Keratinocyte (primary cell): Measurements from ENCODE around the gene SLC35G1. TPM values are rescaled to one million over a fixed set of nuclear protein-coding genes. Genes with fewer than 3 reads are reported as not detected.

Experiments
- DNase-seq: peaks from one replicate; pipeline ENCODE4 v3.0.0-alpha.2; 2011; ENCODE audit warnings: low read depth, missing footprints, low spot score
- FAIRE-seq: peaks from 2 replicates; lab custom pipeline; 2011; peaks lifted over from hg19 to GRCh38; lab: Jason Lieb, UNC
- H2AFZ ChIP-seq: 2 replicates; pipeline ENCODE4 v1.6.0; 2012; ENCODE audit warnings: low read length, control low read depth, inconsistent platforms; ENCODE audit not compliant: control insufficient read depth
- H3K27ac ChIP-seq: 2 replicates; pipeline ENCODE4 v1.5.1; 2011; ENCODE audit warnings: low read length; ENCODE audit not compliant: control insufficient read depth, insufficient read depth
- H3K27me3 ChIP-seq: 3 replicates; pipeline ENCODE4 v1.6.0; 2011; ENCODE audit warnings: low read length; ENCODE audit not compliant: control insufficient read depth, insufficient read depth; ENCODE audit errors: extremely low read depth
- H3K36me3 ChIP-seq, 2 experiments: 2 replicates in 1 of 2; 3 replicates in 1 of 2; pipeline ENCODE4 v1.5.1; 2011; ENCODE audit warnings: low read length in 2 of 2, mild to moderate bottlenecking in 1 of 2; ENCODE audit not compliant: control insufficient read depth in 2 of 2, insufficient read depth in 2 of 2; ENCODE audit errors: extremely low read depth in 1 of 2
- H3K4me1 ChIP-seq: 3 replicates; pipeline ENCODE4 v1.5.1; 2011; ENCODE audit warnings: low read length; ENCODE audit not compliant: control insufficient read depth, insufficient read depth; ENCODE audit errors: extremely low read depth
- H3K4me2 ChIP-seq: 3 replicates; pipeline ENCODE4 v1.6.0; 2011; ENCODE audit warnings: low read depth, low read length; ENCODE audit not compliant: control insufficient read depth, insufficient read depth; ENCODE audit errors: extremely low read depth
- H3K4me3 ChIP-seq, 3 experiments: fragments of 200-600 bp in 1 of 3; sonication (generic) in 1 of 3; 2 replicates in 2 of 3; 3 replicates in 1 of 3; pipeline ENCODE4 v1.5.1; 2011 to 2016; ENCODE audit warnings: low read length in 3 of 3, mild to moderate bottlenecking in 3 of 3, control low read depth in 2 of 3, inconsistent platforms in 1 of 3, low read depth in 1 of 3, mixed read lengths in 1 of 3, mixed run types in 1 of 3, moderate library complexity in 1 of 3; ENCODE audit not compliant: control insufficient read depth in 2 of 3, insufficient read depth in 2 of 3; ENCODE audit errors: extremely low read depth in 1 of 3
- H3K79me2 ChIP-seq: 2 replicates; pipeline ENCODE4 v1.6.0; 2012; ENCODE audit warnings: low read length; ENCODE audit not compliant: control insufficient read depth, insufficient read depth
- H3K9ac ChIP-seq: 3 replicates; pipeline ENCODE4 v1.6.0; 2011; ENCODE audit warnings: low read length; ENCODE audit not compliant: control insufficient read depth, insufficient read depth; ENCODE audit errors: extremely low read depth
- H3K9me1 ChIP-seq: 3 replicates; pipeline ENCODE4 v1.6.0; 2011; ENCODE audit warnings: low read length; ENCODE audit not compliant: control insufficient read depth, insufficient read depth; ENCODE audit errors: extremely low read depth
- H3K9me3 ChIP-seq: 2 replicates; pipeline ENCODE4 v1.5.1; 2012; ENCODE audit warnings: low read depth, low read length; ENCODE audit not compliant: control insufficient read depth
- H4K20me1 ChIP-seq: 3 replicates; pipeline ENCODE4 v1.6.0; 2011; ENCODE audit warnings: low read length; ENCODE audit not compliant: control insufficient read depth, insufficient read depth; ENCODE audit errors: extremely low read depth
- CTCF ChIP-seq, 3 experiments: IDR thresholded peaks in 1 of 3; conservative IDR thresholded peaks in 1 of 3; optimal IDR thresholded peaks in 1 of 3; 2 replicates in 2 of 3; 3 replicates in 1 of 3; pipeline versions ENCODE3 to v1.5.1; 2011; ENCODE audit warnings: low read length in 3 of 3, mild to moderate bottlenecking in 3 of 3, moderate library complexity in 2 of 3, control low read depth in 1 of 3, inconsistent platforms in 1 of 3; ENCODE audit not compliant: insufficient read depth in 2 of 3; ENCODE audit errors: extremely low read depth in 1 of 3
- EZH2 ChIP-seq: IDR thresholded peaks from one replicate; pipeline ENCODE4 v1.6.1; 2012; ENCODE audit warnings: inconsistent platforms, mild to moderate bottlenecking, low read length, moderate library complexity
- dilution Hi-C: fragments of 300-500 bp; cut with MboI; formaldehyde crosslinking; loops from one replicate; pipeline ENCODE4 v1.7.0; 2020; ENCODE audit warnings: low sequenced_read_pairs; ENCODE audit not compliant: extremely low pct_ligation_motif_present
- polyA plus RNA-seq, 5 experiments: library from polyadenylated mRNA; depleted of rRNA in 3 of 5; stranded (reverse) in 3 of 5; stranded (forward) in 1 of 5; unstranded in 1 of 5; fragments of >200 nt; gene quantifications; 1 replicate in 1 of 5; 2 replicates in 3 of 5; 3 replicates in 1 of 5; pipeline versions ENCODE4 v1.2.1 to v1.2.3, GENCODE V29; 2011 to 2012; ENCODE audit warnings: missing spikeins in 2 of 5, low read depth in 1 of 5, low replicate concordance in 1 of 5

SLC35G1 gene
- polyA plus RNA-seq, 1 donor (not counting 4 experiments of a cell fraction or from before 2014, with no cell fraction given) = 5.9 TPM

- H3K36me3 ChIP-seq = no peaks in the 10 kb centered on the region
- TF ChIP-seq CTCF (optimal IDR thresholded peaks at IDR 0.05 in 1 of 3, IDR thresholded peaks at IDR 0.05 in 1 of 3, conservative IDR thresholded peaks at IDR 0.05 in 1 of 3; ENCODE audit: extremely low read depth in 1 of 3, insufficient read depth in 2 of 3, low read length in 3 of 3) = peak; percentile 19 to 44 (median 28)
- TF ChIP-seq EZH2 = no peak
- no peak overlapping the region for H3K4me3 ChIP-seq
- dilution Hi-C loops = loop anchor here (25.0 kb wide), 1 partner anchor 391 kb away; no protein-coding TSS in a partner anchor
- no peak overlapping the region for H3K9ac ChIP-seq
- no peaks in the 10 kb centered on the region for H3K4me1 ChIP-seq
- no peak overlapping the region for H3K4me2 ChIP-seq
- no peak overlapping the region for H3K27ac ChIP-seq
- H3K79me2 ChIP-seq = no peaks in the 10 kb centered on the region
- no peak overlapping the region for H2AFZ ChIP-seq
- DNase-seq = no peak
- no peaks in the 10 kb centered on the region for H3K9me3 ChIP-seq
- no peaks in the 10 kb centered on the region for H3K27me3 ChIP-seq
- no peaks in the 10 kb centered on the region for H4K20me1 ChIP-seq
- no peaks in the 10 kb centered on the region for H3K9me1 ChIP-seq
- no peak for FAIRE-seq
These were observed 27.6 kb downstream of the SLC35G1 start for GRCh38 chr10:93921338-93921737.

GRCh38 chr10:93926613-93927012 lies 32.8 kb downstream of the SLC35G1 start:
- H3K27me3 ChIP-seq = no peaks in the 10 kb centered on the region
- FAIRE-seq (no peak), DNase-seq (no peak)
- no peaks in the 10 kb centered on the region for H3K4me1 ChIP-seq
- H3K79me2 ChIP-seq = no peaks in the 10 kb centered on the region
- no peaks in the 10 kb centered on the region for H3K9me1 ChIP-seq
- no peaks in the 10 kb centered on the region for H4K20me1 ChIP-seq
- dilution Hi-C loops = no loop called here
- no peak overlapping the region for H3K4me3 ChIP-seq
- H3K9ac ChIP-seq = no peak overlapping the region
- H3K4me2 ChIP-seq = no peak overlapping the region
- H3K27ac ChIP-seq = no peak overlapping the region
- H3K36me3 ChIP-seq = no peaks in the 10 kb centered on the region
- no peaks in the 10 kb centered on the region for H3K9me3 ChIP-seq
- TF ChIP-seq CTCF (optimal IDR thresholded peaks at IDR 0.05 in 1 of 3, IDR thresholded peaks at IDR 0.05 in 1 of 3, conservative IDR thresholded peaks at IDR 0.05 in 1 of 3; ENCODE audit: extremely low read depth in 1 of 3, insufficient read depth in 2 of 3, low read length in 3 of 3) = no peak
- TF ChIP-seq EZH2 = no peak
- no peak overlapping the region for H2AFZ ChIP-seq
